CD4-positive, alpha-beta T cell treated with Interleukin-15 for 1 hour (primary cell): ENCODE measurements around the gene MIPOL1.
"Not testable (repeated sequence)": the region's sequence is repeated elsewhere in the genome, so short reads cannot be mapped to it uniquely, and the experiment has no call there.

ENCODE experiments used
- DNase-seq: peaks from one replicate; pipeline ENCODE4 v3.0.0-alpha.2; 2020

MIPOL1 gene

GRCh38 chr14:37311252-37311651 lies 113.5 kb downstream of the MIPOL1 start:
- DNase-seq: no peak

GRCh38 chr14:37318938-37319337 lies 121.2 kb downstream of the MIPOL1 start:
- DNase-seq: no peak

GRCh38 chr14:37320106-37320505 lies 122.4 kb downstream of the MIPOL1 start:
- no peak for DNase-seq

GRCh38 chr14:37325332-37325731 lies 127.6 kb downstream of the MIPOL1 start:
- DNase-seq: no peak

- no peak for DNase-seq
Measured at GRCh38 chr14:37326434-37326833, 128.7 kb downstream of the MIPOL1 start.

GRCh38 chr14:37327933-37328332 lies 130.2 kb downstream of the MIPOL1 start:
- DNase-seq: not testable (repeated sequence)

- DNase-seq: no peak
Measured at GRCh38 chr14:37328673-37329072, 130.9 kb downstream of the MIPOL1 start.

- DNase-seq: no peak
Measured at GRCh38 chr14:37329189-37330001, 131.7 kb downstream of the MIPOL1 start.

- no peak for DNase-seq
Measured at GRCh38 chr14:37330910-37331309, 133.2 kb downstream of the MIPOL1 start.

GRCh38 chr14:37340353-37340752 lies 142.6 kb downstream of the MIPOL1 start:
- DNase-seq: no peak

- DNase-seq: no peak
Measured at GRCh38 chr14:37343307-37344094, 145.8 kb downstream of the MIPOL1 start.

GRCh38 chr14:37363661-37364060 lies 165.9 kb downstream of the MIPOL1 start:
- no peak for DNase-seq

- DNase-seq: no peak
Measured at GRCh38 chr14:37369425-37369824, 171.7 kb downstream of the MIPOL1 start.

GRCh38 chr14:37375566-37375965 lies 177.8 kb downstream of the MIPOL1 start:
- DNase-seq: no peak

- DNase-seq: no peak
Measured at GRCh38 chr14:37376944-37377609, 179.3 kb downstream of the MIPOL1 start.

- DNase-seq: no peak
Measured at GRCh38 chr14:37384870-37385596, 187.3 kb downstream of the MIPOL1 start.

GRCh38 chr14:37397157-37397940 lies 199.6 kb downstream of the MIPOL1 start:
- DNase-seq: not testable (repeated sequence)

GRCh38 chr14:37397941-37398215 lies 200.1 kb downstream of the MIPOL1 start:
- no peak for DNase-seq

- DNase-seq: no peak
Measured at GRCh38 chr14:37399517-37399916, 201.8 kb downstream of the MIPOL1 start.

- DNase-seq: no peak
Measured at GRCh38 chr14:37401093-37401492, 203.4 kb downstream of the MIPOL1 start.

- DNase-seq: no peak
Measured at GRCh38 chr14:37403626-37404025, 205.9 kb downstream of the MIPOL1 start.

- DNase-seq: no peak
Measured at GRCh38 chr14:37406095-37406494, 208.4 kb downstream of the MIPOL1 start.
